ENCODE results near the gene CBX2.

GRCh38 chr17:79794659-79795511 is 16.9 kb downstream of the CBX2 start:
- no peak for TF ChIP-seq EZH2phosphoT487 (IDR thresholded peaks at IDR 0.05; ENCODE audit: low read depth)
- no peak for TF ChIP-seq CTCF (IDR thresholded peaks at IDR 0.05; ENCODE audit: low read depth, low read length)

All from OCI-LY3 (cell line).